ENCODE measurements around the gene TNIP1.

The TNIP1 gene

GRCh38 chr5:151074557-151074956 lies 6.3 kb downstream of the TNIP1 start:
- no peak for TF ChIP-seq CTCF (IDR thresholded peaks at IDR 0.05; ENCODE audit: low read depth, low read length)
- Histone ChIP-seq H3K4me3 (ENCODE audit: low read depth, low read length) (no peak overlapping the region), H3K36me3 (no peaks in the 10 kb centered on the region; the same call in 1 of the 2 replicates), H3K9me3 (no peaks in the 10 kb centered on the region; the same call in 1 of the 2 replicates), H3K27me3 (no peaks in the 10 kb centered on the region), H3K4me1 (no peaks in the 10 kb centered on the region)
- no peak for DNase-seq

GRCh38 chr5:151073280-151073679 lies 7.6 kb downstream of the TNIP1 start:
- no peaks in the 10 kb centered on the region for H3K4me1 ChIP-seq
- no peaks in the 10 kb centered on the region for H3K27me3 ChIP-seq
- H3K36me3 ChIP-seq = no peaks in the 10 kb centered on the region
- H3K9me3 ChIP-seq = no peaks in the 10 kb centered on the region; the same call in 1 of the 2 replicates
- no peak for DNase-seq
- no peak for TF ChIP-seq CTCF (IDR thresholded peaks at IDR 0.05; ENCODE audit: low read depth, low read length)
- no peak overlapping the region for H3K4me3 ChIP-seq (ENCODE audit: low read depth, low read length)

GRCh38 chr5:151072630-151073025 lies 8.2 kb downstream of the TNIP1 start:
- no peak for TF ChIP-seq CTCF (IDR thresholded peaks at IDR 0.05; ENCODE audit: low read depth, low read length)
- H3K4me1 ChIP-seq = no peaks in the 10 kb centered on the region

GRCh38 chr5:151071848-151072629 lies 8.8 kb downstream of the TNIP1 start:
- H3K4me3 ChIP-seq (ENCODE audit: low read depth, low read length) = no peak overlapping the region
- no peaks in the 10 kb centered on the region for H3K4me1 ChIP-seq
- no peaks in the 10 kb centered on the region; the same call in 1 of the 2 replicates for H3K9me3 ChIP-seq
- no peak for TF ChIP-seq CTCF (IDR thresholded peaks at IDR 0.05; ENCODE audit: low read depth, low read length)
- H3K27me3 ChIP-seq = no peaks in the 10 kb centered on the region
- H3K36me3 ChIP-seq = no peaks in the 10 kb centered on the region
- no peak for DNase-seq

More at GRCh38 chr5:151072630-151073025, 8.2 kb downstream of the TNIP1 start:
- H3K4me3 ChIP-seq (ENCODE audit: low read depth, low read length) = no peak overlapping the region
- H3K9me3 ChIP-seq = no peaks in the 10 kb centered on the region; the same call in 1 of the 2 replicates
- no peaks in the 10 kb centered on the region for H3K36me3 ChIP-seq
- H3K27me3 ChIP-seq = no peaks in the 10 kb centered on the region
- no peak for DNase-seq

- no peak for TF ChIP-seq CTCF (IDR thresholded peaks at IDR 0.05; ENCODE audit: low read depth, low read length)
- Histone ChIP-seq H3K36me3 (no peaks in the 10 kb centered on the region), H3K4me1 (no peaks in the 10 kb centered on the region), H3K4me3 (ENCODE audit: low read depth, low read length) (no peak overlapping the region), H3K9me3 (no peaks in the 10 kb centered on the region; the same call in 1 of the 2 replicates), H3K27me3 (no peaks in the 10 kb centered on the region)
- DNase-seq = no peak
Measured at GRCh38 chr5:151071021-151071420, 9.8 kb downstream of the TNIP1 start.

GRCh38 chr5:151070449-151070848 lies 10.4 kb downstream of the TNIP1 start:
- H3K4me1 ChIP-seq = no peaks in the 10 kb centered on the region
- no peak for DNase-seq
- H3K36me3 ChIP-seq = no peaks in the 10 kb centered on the region
- no peaks in the 10 kb centered on the region for H3K27me3 ChIP-seq
- TF ChIP-seq CTCF (IDR thresholded peaks at IDR 0.05; ENCODE audit: low read depth, low read length) = no peak
- H3K9me3 ChIP-seq = no peaks in the 10 kb centered on the region; the same call in 1 of the 2 replicates
- H3K4me3 ChIP-seq (ENCODE audit: low read depth, low read length) = no peak overlapping the region
